GM04504 (cell line): ENCODE measurements around the gene DIAPH3.

Experiments
- DNase-seq: peaks from one replicate; pipeline ENCODE4 v3.0.0-alpha.2; 2012; ENCODE audit warnings: low read depth

DIAPH3 gene

GRCh38 chr13:59963383-59963782, 200.3 kb downstream of the DIAPH3 start:
- DNase-seq, result no peak

GRCh38 chr13:59962343-59962742, 201.4 kb downstream of the DIAPH3 start:
- DNase-seq, result no peak

- DNase-seq, result no peak
Observed at GRCh38 chr13:59960683-59961082, 203.0 kb downstream of the DIAPH3 start.

- DNase-seq, result no peak
Observed at GRCh38 chr13:59957438-59957837, 206.3 kb downstream of the DIAPH3 start.

GRCh38 chr13:59954601-59955000, 209.1 kb downstream of the DIAPH3 start:
- no peak for DNase-seq

GRCh38 chr13:59951011-59951410, 212.7 kb downstream of the DIAPH3 start:
- DNase-seq, result no peak

GRCh38 chr13:59950266-59950665, 213.5 kb downstream of the DIAPH3 start:
- DNase-seq, result no peak

- DNase-seq, result no peak
Observed at GRCh38 chr13:59948686-59949085, 215.0 kb downstream of the DIAPH3 start.

- DNase-seq, result peak; percentile 16
Observed at GRCh38 chr13:59946944-59947343, 216.8 kb downstream of the DIAPH3 start.

- no peak for DNase-seq
Observed at GRCh38 chr13:59931621-59932020, 232.1 kb downstream of the DIAPH3 start.

GRCh38 chr13:59924256-59924655, 239.5 kb downstream of the DIAPH3 start:
- no peak for DNase-seq

- DNase-seq, result no peak
Observed at GRCh38 chr13:59915252-59915651, 248.5 kb downstream of the DIAPH3 start.

- DNase-seq, result no peak
Observed at GRCh38 chr13:59914556-59914955, 249.2 kb downstream of the DIAPH3 start.

GRCh38 chr13:59906413-59907049, 257.2 kb downstream of the DIAPH3 start:
- DNase-seq, result peak; percentile 10

- DNase-seq, result no peak
Observed at GRCh38 chr13:59901191-59901590, 262.5 kb downstream of the DIAPH3 start.

- no peak for DNase-seq
Observed at GRCh38 chr13:59898066-59898465, 265.7 kb downstream of the DIAPH3 start.

- no peak for DNase-seq
Observed at GRCh38 chr13:59893266-59893665, 270.5 kb downstream of the DIAPH3 start.

GRCh38 chr13:59891053-59891452, 272.7 kb downstream of the DIAPH3 start:
- DNase-seq, result no peak

- no peak for DNase-seq
Observed at GRCh38 chr13:59890054-59890453, 273.7 kb downstream of the DIAPH3 start.

- DNase-seq, result no peak
Observed at GRCh38 chr13:59888408-59888807, 275.3 kb downstream of the DIAPH3 start.

GRCh38 chr13:59885076-59885475, 278.7 kb downstream of the DIAPH3 start:
- DNase-seq, result no peak

GRCh38 chr13:59883885-59884284, 279.8 kb downstream of the DIAPH3 start:
- DNase-seq, result no peak

GRCh38 chr13:59880468-59880867, 283.3 kb downstream of the DIAPH3 start:
- DNase-seq, result no peak

- no peak for DNase-seq
Observed at GRCh38 chr13:59879281-59879680, 284.4 kb downstream of the DIAPH3 start.

- DNase-seq, result peak; percentile 41
Observed at GRCh38 chr13:59877933-59878332, 285.8 kb downstream of the DIAPH3 start.
